Trophoblast cell (in vitro differentiated cells and primary cell): ENCODE data around the gene PIWIL1.
A peak's percentile ranks its signal among the peaks of the same experiment; 100 is the strongest.

Experiments used
- DNase-seq, 2 donors: peaks; one replicate each; pipeline ENCODE4 v3.0.0-alpha.2; 2016
- H2AFZ ChIP-seq: 2 replicates; pipeline ENCODE4 v1.6.1; 2013; ENCODE audit warnings: low read length, moderate library complexity, mild to moderate bottlenecking; ENCODE audit not compliant: insufficient read depth, poor library complexity
- H2AK5ac ChIP-seq: 2 replicates; pipeline ENCODE4 v1.6.1; 2013; ENCODE audit warnings: mild to moderate bottlenecking, low read length
- H2BK120ac ChIP-seq: 2 replicates; pipeline ENCODE4 v1.6.1; 2013; ENCODE audit warnings: low read length, mild to moderate bottlenecking, moderate library complexity; ENCODE audit not compliant: insufficient read depth, poor library complexity
- H2BK12ac ChIP-seq: 2 replicates; pipeline ENCODE4 v1.6.1; 2013; ENCODE audit warnings: mild to moderate bottlenecking, low read length, moderate library complexity
- H2BK5ac ChIP-seq: 2 replicates; pipeline ENCODE4 v1.6.1; 2013; ENCODE audit warnings: low read length, low read depth, moderate library complexity, mild to moderate bottlenecking; ENCODE audit not compliant: poor library complexity
- H3K14ac ChIP-seq: 2 replicates; pipeline ENCODE4 v1.6.1; 2013; ENCODE audit warnings: mild to moderate bottlenecking, low read length
- H3K18ac ChIP-seq: 2 replicates; pipeline ENCODE4 v1.6.1; 2013; ENCODE audit warnings: mild to moderate bottlenecking, low read length
- H3K23ac ChIP-seq: 2 replicates; pipeline ENCODE4 v1.6.1; 2013; ENCODE audit warnings: low read length
- H3K27ac ChIP-seq: 2 replicates; pipeline ENCODE4 v1.5.1; 2013; ENCODE audit warnings: low read depth, mild to moderate bottlenecking, inconsistent platforms, low read length, moderate library complexity
- H3K27me3 ChIP-seq: 2 replicates; pipeline ENCODE4 v1.6.1; 2013; ENCODE audit warnings: inconsistent platforms, mild to moderate bottlenecking, low read length, moderate library complexity; ENCODE audit not compliant: insufficient read depth
- H3K36me3 ChIP-seq, 2 experiments: 1 replicate in 1 of 2; 2 replicates in 1 of 2; pipeline ENCODE4 v1.6.1; 2013; ENCODE audit warnings: low read length in 2 of 2, mild to moderate bottlenecking in 2 of 2, moderate library complexity in 1 of 2; ENCODE audit not compliant: insufficient read depth in 2 of 2, control insufficient read depth in 1 of 2
- H3K4ac ChIP-seq: 2 replicates; pipeline ENCODE4 v1.6.1; 2013; ENCODE audit warnings: low read depth, mild to moderate bottlenecking, low read length, moderate library complexity
- H3K4me1 ChIP-seq, 2 experiments: 1 replicate in 1 of 2; 2 replicates in 1 of 2; pipeline ENCODE4 v1.6.1; 2013; ENCODE audit warnings: low read length in 2 of 2, mild to moderate bottlenecking in 2 of 2, moderate library complexity in 1 of 2; ENCODE audit not compliant: insufficient read depth in 2 of 2, control insufficient read depth in 1 of 2
- H3K4me2 ChIP-seq: 2 replicates; pipeline ENCODE4 v1.6.1; 2013; ENCODE audit warnings: inconsistent platforms, mild to moderate bottlenecking, low read length, moderate library complexity
- H3K4me3 ChIP-seq: 2 replicates; pipeline ENCODE4 v1.5.1; 2013; ENCODE audit warnings: mild to moderate bottlenecking, low read depth, low read length, inconsistent platforms
- H3K79me1 ChIP-seq: one replicate; pipeline ENCODE4 v1.6.1; 2013; ENCODE audit warnings: low read length
- H3K79me2 ChIP-seq: 2 replicates; pipeline ENCODE4 v1.6.1; 2013; ENCODE audit warnings: low read length, mild to moderate bottlenecking; ENCODE audit not compliant: control insufficient read depth, insufficient read depth, poor library complexity
- H3K9ac ChIP-seq: 2 replicates; pipeline ENCODE4 v1.6.1; 2013; ENCODE audit warnings: mild to moderate bottlenecking, low read length
- H3K9me3 ChIP-seq: 2 replicates; pipeline ENCODE4 v1.6.1; 2013; ENCODE audit warnings: low read depth, mild to moderate bottlenecking, control low read depth, inconsistent platforms, low read length; ENCODE audit not compliant: insufficient read depth
- H4K12ac ChIP-seq: 2 replicates; pipeline ENCODE4 v1.6.1; 2013; ENCODE audit warnings: low read depth, mild to moderate bottlenecking, low read length, moderate library complexity
- H4K8ac ChIP-seq: 2 replicates; pipeline ENCODE4 v1.6.1; 2013; ENCODE audit warnings: low read depth, mild to moderate bottlenecking, low read length, moderate library complexity
- H4K91ac ChIP-seq: one replicate; pipeline ENCODE4 v1.6.1; 2013; ENCODE audit warnings: low read depth, mild to moderate bottlenecking, low read length, moderate library complexity
- WGBS: extraction: QIAGEN DNeasy Blood & Tissue Kit; methylation state at CpG from one replicate; pipeline ENCODE4 v1.1.7; 2013; ENCODE audit warnings: missing lambda C conversion rate; ENCODE audit not compliant: insufficient read length, insufficient coverage; ENCODE audit errors: extremely low coverage; 5-methylcytosine and 5-hydroxymethylcytosine counted together

PIWIL1 gene

DNA sequence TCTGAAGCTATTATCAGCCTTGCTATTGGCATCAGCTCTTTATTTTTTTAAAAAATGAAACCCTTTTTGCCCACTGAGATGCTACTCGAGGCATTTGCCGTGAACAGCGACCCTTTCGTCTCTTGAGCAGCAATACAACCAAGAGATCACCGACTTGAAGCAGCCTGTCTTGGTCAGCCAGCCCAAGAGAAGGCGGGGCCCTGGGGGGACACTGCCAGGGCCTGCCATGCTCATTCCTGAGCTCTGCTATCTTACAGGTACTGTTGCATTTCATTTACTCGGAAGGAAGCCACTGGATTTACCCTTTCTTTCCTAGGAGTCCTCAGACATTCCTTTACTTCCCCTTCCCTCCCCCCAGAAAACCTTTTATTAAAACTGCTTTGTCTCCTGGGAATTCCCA, 16.7 kb downstream of the PIWIL1 start:
- H3K27ac ChIP-seq = no peak overlapping the region
- DNase-seq = no peak
- WGBS = no CpG with 5 or more reads among the region's 7 CpGs

DNA sequence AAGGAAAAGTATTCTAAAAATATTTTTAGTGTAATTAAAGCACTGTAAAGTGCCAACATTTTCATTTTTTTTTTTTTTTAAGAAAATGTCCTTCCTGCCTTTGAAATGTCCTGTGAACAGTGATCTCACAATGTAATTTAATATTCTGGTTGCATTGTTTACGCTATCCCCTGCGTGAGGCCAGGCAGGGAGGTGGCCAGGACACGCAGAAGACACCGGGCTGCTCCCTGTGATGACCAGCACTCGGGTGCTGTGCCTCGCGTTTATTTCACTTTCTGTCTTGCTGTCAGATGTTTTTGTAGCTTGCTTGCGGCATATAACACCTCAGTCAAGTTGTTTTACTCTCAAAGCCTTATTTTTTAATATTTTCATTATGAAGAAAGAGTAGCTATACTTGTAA, 18.5 kb downstream of the PIWIL1 start:
- Histone ChIP-seq H2BK120ac (no peak overlapping the region), H3K4me1 (peaks cover 0 to 2% of the 10 kb centered on the region in 2 experiments), H3K23ac (no peak overlapping the region), H3K4ac (no peak overlapping the region), H3K14ac (no peak overlapping the region), H3K4me3 (no peak overlapping the region), H3K27me3 (no peaks in the 10 kb centered on the region), H4K8ac (no peak overlapping the region), H2AFZ (no peak overlapping the region), H2BK12ac (no peak overlapping the region), H3K79me1 (no peaks in the 10 kb centered on the region), H3K9ac (no peak overlapping the region), H3K79me2 (peaks cover 2% of the 10 kb centered on the region), H2BK5ac (no peak overlapping the region), H3K36me3 (no peaks in the 10 kb centered on the region), H3K27ac (no peak overlapping the region), H3K4me2 (no peak overlapping the region), H3K18ac (no peak overlapping the region), H4K12ac (no peak overlapping the region), H4K91ac (no peak overlapping the region), H3K9me3 (no peaks in the 10 kb centered on the region), H2AK5ac (no peak overlapping the region)
- no peak for DNase-seq
- no CpG with 5 or more reads among the region's 8 CpGs for WGBS

More for the DNA sequence above, 16.7 kb downstream of the PIWIL1 start:
- H3K27me3 ChIP-seq = no peaks in the 10 kb centered on the region
- peaks cover 0 to 2% of the 10 kb centered on the region in 2 experiments for H3K4me1 ChIP-seq
- H3K36me3 ChIP-seq = no peaks in the 10 kb centered on the region
- no peak overlapping the region for H3K4me2 ChIP-seq
- no peak overlapping the region for H2BK120ac ChIP-seq
- H4K12ac ChIP-seq = no peak overlapping the region
- H3K23ac ChIP-seq = no peak overlapping the region
- H4K91ac ChIP-seq = no peak overlapping the region
- H3K79me1 ChIP-seq = no peaks in the 10 kb centered on the region
- H3K4me3 ChIP-seq = no peak overlapping the region
- H3K18ac ChIP-seq = no peak overlapping the region
- H2BK5ac ChIP-seq = no peak overlapping the region
- H2AK5ac ChIP-seq = no peak overlapping the region
- no peak overlapping the region for H3K4ac ChIP-seq
- no peak overlapping the region for H3K9ac ChIP-seq
- no peak overlapping the region for H2AFZ ChIP-seq
- no peak overlapping the region for H2BK12ac ChIP-seq
- H4K8ac ChIP-seq = no peak overlapping the region
- peaks cover 2% of the 10 kb centered on the region for H3K79me2 ChIP-seq
- no peaks in the 10 kb centered on the region for H3K9me3 ChIP-seq
- H3K14ac ChIP-seq = no peak overlapping the region

DNA sequence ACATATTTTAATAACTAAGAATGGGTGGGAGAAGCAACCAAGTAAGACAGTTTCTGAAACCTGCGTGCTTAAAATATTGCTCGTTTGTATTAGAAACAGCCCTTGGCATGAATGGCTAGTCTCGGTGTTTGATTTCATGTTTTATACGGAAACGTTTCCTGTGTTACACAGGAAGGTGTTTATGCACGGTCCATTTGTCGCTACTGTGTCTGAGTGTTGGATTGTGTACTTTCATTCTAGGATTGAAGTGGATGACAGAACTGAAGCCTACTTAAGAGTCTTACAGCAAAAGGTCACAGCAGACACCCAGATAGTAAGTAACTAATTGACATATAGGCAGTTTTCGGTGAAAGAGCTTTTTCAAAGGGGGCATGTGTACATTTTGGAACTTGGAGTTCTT, 19.6 kb downstream of the PIWIL1 start:
- Histone ChIP-seq H3K36me3 (no peaks in the 10 kb centered on the region), H3K9me3 (no peaks in the 10 kb centered on the region), H4K12ac (no peak overlapping the region), H3K27me3 (no peaks in the 10 kb centered on the region), H2BK5ac (no peak overlapping the region), H3K4me2 (no peak overlapping the region), H3K27ac (no peak overlapping the region), H2AFZ (no peak overlapping the region), H3K23ac (no peak overlapping the region), H3K4me3 (no peak overlapping the region), H2BK120ac (no peak overlapping the region), H4K91ac (no peak overlapping the region), H3K9ac (no peak overlapping the region), H3K79me2 (peaks cover 2% of the 10 kb centered on the region), H3K14ac (no peak overlapping the region), H3K79me1 (no peaks in the 10 kb centered on the region), H4K8ac (no peak overlapping the region), H3K4ac (no peak overlapping the region), H3K18ac (no peak overlapping the region), H3K4me1 (no peaks in the 10 kb centered on the region), H2AK5ac (no peak overlapping the region), H2BK12ac (no peak overlapping the region)
- WGBS = no CpG with 5 or more reads among the region's 8 CpGs
- DNase-seq = no peak

DNA sequence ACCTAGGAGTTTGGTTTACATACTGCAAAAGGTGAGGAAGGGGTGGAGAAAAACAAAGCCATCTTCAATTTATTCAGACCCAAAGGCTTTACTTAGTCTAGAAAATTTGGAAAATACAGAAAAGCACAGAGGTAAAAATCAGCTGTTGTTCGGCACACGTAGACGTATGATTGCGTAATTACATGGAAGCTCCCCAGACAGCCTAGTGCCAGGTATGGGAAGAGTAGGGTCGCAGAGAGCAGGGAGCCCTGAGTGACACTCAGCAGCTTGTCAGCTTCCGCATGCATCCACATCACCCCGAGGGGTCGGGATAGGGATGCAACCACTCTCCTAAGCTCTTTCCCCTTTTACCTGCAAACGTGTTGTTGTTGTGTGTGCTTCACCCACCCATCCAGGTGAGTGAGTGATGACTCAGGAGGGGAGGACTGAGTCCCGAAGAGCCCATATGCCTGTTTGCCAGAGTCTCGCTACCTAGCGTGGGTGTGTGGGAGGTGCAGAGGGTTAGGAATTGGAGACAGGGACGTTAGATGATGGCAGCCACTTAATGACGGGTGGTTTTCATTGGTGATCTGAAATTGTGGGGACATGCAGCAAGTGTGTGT, 20.1 kb downstream of the PIWIL1 start:
- Histone ChIP-seq H3K27ac (no peak overlapping the region), H3K9me3 (no peaks in the 10 kb centered on the region), H2BK5ac (no peak overlapping the region), H3K4me3 (no peak overlapping the region), H3K4me1 (no peaks in the 10 kb centered on the region), H2AFZ (no peak overlapping the region), H3K9ac (no peak overlapping the region), H4K8ac (no peak overlapping the region), H3K79me1 (no peaks in the 10 kb centered on the region), H3K79me2 (peaks cover 2% of the 10 kb centered on the region), H2AK5ac (no peak overlapping the region), H3K36me3 (no peaks in the 10 kb centered on the region), H3K18ac (no peak overlapping the region), H3K4me2 (no peak overlapping the region), H4K12ac (no peak overlapping the region), H2BK12ac (no peak overlapping the region), H3K23ac (no peak overlapping the region), H3K27me3 (no peaks in the 10 kb centered on the region), H3K14ac (no peak overlapping the region), H3K4ac (no peak overlapping the region), H2BK120ac (no peak overlapping the region), H4K91ac (no peak overlapping the region)
- DNase-seq = peak; percentile 14 to 16
- WGBS = no CpG with 5 or more reads among the region's 14 CpGs
